Mesenteric fat pad (tissue), 1 donor: ENCODE data around the gene ZFHX3. TPM values are rescaled to one million over a fixed set of nuclear protein-coding genes. Genes with fewer than 3 reads are reported as not detected.

Experiments used
- DNase-seq: peaks from one replicate; pipeline ENCODE4 v3.0.0-alpha.2; 2020; ENCODE audit warnings: low spot score
- total RNA-seq: library from RNA; stranded (reverse); fragmentation: NEBNext Ultra II Directional; extraction: Animal tissue kit (Norgen Biotek cat#: 25700); gene quantifications from one replicate; pipeline ENCODE4 v1.2.1, GENCODE V29; 2021
- donor health status: DM: yes; HTN: yes; CAD: no.

The ZFHX3 gene
- total RNA-seq, 1 donor from 2014 or later = 28.8 TPM

- DNase-seq = no peak
Measured at GRCh38 chr16:72834499-72834898, 213.4 kb downstream of the ZFHX3 start.

- DNase-seq = no peak
Measured at GRCh38 chr16:72833969-72834368, 214.0 kb downstream of the ZFHX3 start.

GRCh38 chr16:72833482-72833881, 214.4 kb downstream of the ZFHX3 start:
- DNase-seq = no peak

- peak; percentile 94 for DNase-seq
Measured at GRCh38 chr16:72832621-72833248, 215.2 kb downstream of the ZFHX3 start.

GRCh38 chr16:72829846-72830775, 217.8 kb downstream of the ZFHX3 start:
- DNase-seq = no peak

GRCh38 chr16:72827866-72828265, 220.1 kb downstream of the ZFHX3 start:
- no peak for DNase-seq

GRCh38 chr16:72825912-72826621, 221.9 kb downstream of the ZFHX3 start:
- DNase-seq = no peak

GRCh38 chr16:72824761-72825160, 223.2 kb downstream of the ZFHX3 start:
- no peak for DNase-seq

GRCh38 chr16:72824027-72824426, 223.9 kb downstream of the ZFHX3 start:
- no peak for DNase-seq

- no peak for DNase-seq
Measured at GRCh38 chr16:72821185-72821950, 226.6 kb downstream of the ZFHX3 start.

- no peak for DNase-seq
Measured at GRCh38 chr16:72819345-72819744, 228.6 kb downstream of the ZFHX3 start.

- DNase-seq = no peak
Measured at GRCh38 chr16:72818236-72818845, 229.6 kb downstream of the ZFHX3 start.

- no peak for DNase-seq
Measured at GRCh38 chr16:72815348-72816318, 232.3 kb downstream of the ZFHX3 start.

- DNase-seq = no peak
Measured at GRCh38 chr16:72814226-72814625, 233.7 kb downstream of the ZFHX3 start.

- no peak for DNase-seq
Measured at GRCh38 chr16:72812672-72813071, 235.3 kb downstream of the ZFHX3 start.

GRCh38 chr16:72811876-72812275, 236.1 kb downstream of the ZFHX3 start:
- DNase-seq = no peak

GRCh38 chr16:72811188-72811720, 236.7 kb downstream of the ZFHX3 start:
- no peak for DNase-seq

- no peak for DNase-seq
Measured at GRCh38 chr16:72810480-72810879, 237.4 kb downstream of the ZFHX3 start.

GRCh38 chr16:72809446-72809845, 238.5 kb downstream of the ZFHX3 start:
- no peak for DNase-seq
